Measurements from ENCODE around the gene SMC6.

Gene SMC6

DNA sequence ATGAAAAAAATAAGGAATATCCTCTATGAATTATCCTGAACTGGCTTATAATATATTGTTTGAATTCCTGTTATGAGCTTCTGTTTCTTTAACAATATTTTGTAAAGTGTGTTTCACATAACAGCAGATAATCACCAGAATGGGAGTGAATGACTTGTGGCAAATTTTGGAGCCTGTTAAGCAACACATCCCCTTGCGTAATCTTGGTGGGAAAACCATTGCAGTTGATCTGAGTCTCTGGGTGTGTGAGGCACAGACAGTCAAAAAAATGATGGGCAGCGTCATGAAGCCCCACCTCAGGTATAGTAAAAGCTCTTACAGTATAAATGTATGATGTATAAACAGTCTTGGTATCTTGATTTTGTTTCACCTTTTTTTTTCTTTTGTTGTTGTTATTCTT, 6.2 kb upstream of the SMC6 start:
- DNase-seq: no peak

GRCh38 chr2:17758118-17758517, 4.5 kb upstream of the SMC6 start:
- DNase-seq: no peak

DNA sequence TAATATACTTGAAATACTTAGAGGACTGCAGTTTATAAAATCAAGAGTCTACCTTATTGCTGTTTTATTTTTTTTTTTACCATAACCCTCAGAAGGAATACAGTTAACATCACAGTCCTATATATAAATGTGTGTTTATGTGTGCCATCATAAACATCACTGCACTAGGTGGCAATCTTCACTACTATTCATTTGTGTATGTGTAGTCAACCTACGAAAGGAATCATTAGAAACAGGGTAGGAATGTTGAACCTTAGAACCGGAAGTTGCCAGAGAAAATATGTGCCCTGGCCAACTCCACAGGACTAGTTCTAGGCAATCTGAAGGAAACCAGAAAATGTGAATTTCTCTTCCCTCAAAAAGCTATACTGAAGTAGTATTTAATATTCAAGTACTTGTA, 3.7 kb upstream of the SMC6 start:
- DNase-seq: no peak

GRCh38 chr2:17756668-17757067, 3.1 kb upstream of the SMC6 start:
- DNase-seq: no peak

- DNase-seq: no peak
Measured at GRCh38 chr2:17754773-17755425, 1.3 kb upstream of the SMC6 start.

GRCh38 chr2:17752892-17753802, 463 bp downstream of the SMC6 start:
- DNase-seq: no peak

GRCh38 chr2:17752246-17752645, 1.4 kb downstream of the SMC6 start:
- no peak for DNase-seq

GRCh38 chr2:17749753-17750438, 3.7 kb downstream of the SMC6 start:
- no peak for DNase-seq

GRCh38 chr2:17748745-17749144, 4.9 kb downstream of the SMC6 start:
- DNase-seq: no peak

DNA sequence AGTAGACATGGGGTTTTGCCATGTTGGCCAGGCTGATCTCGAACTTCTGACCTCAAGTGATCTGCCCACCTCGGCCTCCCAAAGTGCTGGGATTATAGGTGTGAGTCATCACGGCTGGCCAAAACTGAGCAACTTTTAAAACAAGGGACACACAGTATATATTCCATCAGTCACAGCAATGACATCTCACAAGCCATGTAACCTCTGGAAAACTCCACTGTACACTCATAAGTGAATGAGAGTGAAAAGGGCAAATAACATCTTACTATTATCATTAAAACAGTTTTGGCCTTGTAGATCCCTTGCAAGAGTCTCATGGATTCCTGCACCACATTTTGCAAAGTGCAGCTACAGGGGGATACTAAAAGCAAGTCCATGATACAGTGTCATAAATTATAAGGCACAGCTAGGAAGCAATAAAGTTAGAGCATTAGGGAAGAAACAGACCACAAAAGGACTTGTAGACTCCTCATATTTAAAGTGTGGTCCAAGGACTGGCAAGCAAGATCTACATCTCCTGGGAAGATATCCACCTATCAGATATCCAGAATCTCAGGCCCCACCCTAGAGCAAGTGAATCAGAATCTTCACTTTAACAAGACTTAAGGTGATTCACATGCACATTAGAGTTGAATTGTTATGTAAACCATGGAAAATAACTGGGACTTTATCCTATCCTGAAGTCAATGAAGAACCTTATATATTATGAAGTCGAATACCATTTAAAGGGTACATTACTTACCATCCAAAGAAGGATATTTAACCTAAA, 5.7 kb downstream of the SMC6 start:
- no peak for DNase-seq

- DNase-seq: no peak
Measured at GRCh38 chr2:17740203-17740602, 13.4 kb downstream of the SMC6 start.

DNA sequence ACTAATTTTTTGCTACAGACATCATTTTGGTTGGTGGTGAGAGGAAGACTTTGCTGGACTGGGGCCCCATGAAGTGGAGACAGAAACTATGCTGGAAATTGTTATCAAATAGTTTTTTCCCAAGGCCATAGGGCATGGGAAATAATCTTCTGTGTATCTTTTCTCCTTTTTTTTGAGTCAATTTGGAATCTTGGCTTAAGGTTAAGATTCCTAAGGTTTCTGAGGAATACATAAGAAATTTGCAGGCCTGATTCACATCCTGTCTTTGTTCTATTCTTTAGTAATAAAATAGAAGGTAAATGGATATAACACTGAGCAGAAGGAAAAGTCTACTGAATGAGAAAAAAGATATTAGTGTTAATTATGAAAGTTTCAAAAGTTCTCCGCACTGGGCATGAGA, 16.6 kb downstream of the SMC6 start:
- DNase-seq: no peak

- DNase-seq: no peak
Measured at GRCh38 chr2:17735864-17736263, 17.7 kb downstream of the SMC6 start.

- no peak for DNase-seq
Measured at GRCh38 chr2:17733599-17733998, 20.0 kb downstream of the SMC6 start.

DNA sequence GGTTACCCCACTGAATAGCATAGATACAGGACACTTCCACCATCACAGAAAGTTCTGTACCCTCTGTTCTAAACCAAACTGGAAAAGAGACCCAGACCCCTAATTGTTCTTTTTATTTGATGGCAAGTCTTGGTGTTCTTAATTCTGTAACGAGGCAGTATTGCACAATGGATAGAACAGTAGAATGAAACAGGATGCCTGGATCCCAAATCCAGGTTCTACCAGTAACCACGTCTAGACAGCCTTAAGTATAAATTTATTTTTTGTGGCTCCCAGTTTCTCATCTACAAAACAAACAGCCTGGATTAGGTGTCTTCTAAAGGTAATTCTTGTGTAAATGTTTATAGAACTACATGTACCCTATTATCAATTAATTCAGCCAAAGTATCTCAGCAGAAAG, 23.7 kb downstream of the SMC6 start:
- DNase-seq: no peak

- DNase-seq: no peak
Measured at GRCh38 chr2:17728210-17728609, 25.4 kb downstream of the SMC6 start.

GRCh38 chr2:17719562-17720371, 33.8 kb downstream of the SMC6 start:
- DNase-seq: no peak

- no peak for DNase-seq
Measured at GRCh38 chr2:17718689-17719088, 34.9 kb downstream of the SMC6 start.

GRCh38 chr2:17717666-17718065, 35.9 kb downstream of the SMC6 start:
- no peak for DNase-seq

- no peak for DNase-seq
Measured at GRCh38 chr2:17713291-17713690, 40.3 kb downstream of the SMC6 start.

GRCh38 chr2:17710547-17711248, 42.9 kb downstream of the SMC6 start:
- no peak for DNase-seq

DNA sequence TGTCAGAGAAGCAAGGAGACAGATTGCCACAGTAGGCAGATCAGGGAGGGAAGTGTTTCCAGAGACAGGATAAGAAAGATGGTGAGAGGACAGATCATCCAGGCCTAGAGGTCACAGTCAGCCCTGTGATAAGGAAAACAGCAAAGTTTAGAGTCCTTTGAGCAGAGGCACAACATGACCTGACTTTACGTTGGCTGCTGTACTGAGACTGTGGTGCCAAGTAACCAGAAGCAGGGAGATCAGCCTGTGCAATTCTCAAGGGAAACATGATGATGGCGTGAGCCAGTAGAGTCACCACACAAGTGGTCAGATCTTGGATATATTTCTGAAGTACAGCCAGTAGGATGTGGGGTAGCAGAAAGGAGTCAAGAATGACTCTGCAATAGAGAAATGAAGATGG, 43.7 kb downstream of the SMC6 start:
- no peak for DNase-seq
